GM12801 (cell line): ENCODE data around the gene TNS1.

Source experiments
- CTCF ChIP-seq: IDR thresholded peaks from one replicate; pipeline ENCODE4 v1.5.1; 2011; ENCODE audit warnings: control low read depth; ENCODE audit not compliant: insufficient read length; ENCODE audit errors: extremely low read depth

The TNS1 gene

GRCh38 chr2:217949447-217949846, 53.3 kb downstream of the TNS1 start:
- TF ChIP-seq CTCF: no peak

- TF ChIP-seq CTCF: no peak
Measured at GRCh38 chr2:217948897-217949296, 53.9 kb downstream of the TNS1 start.

GRCh38 chr2:217948351-217948791, 54.4 kb downstream of the TNS1 start:
- no peak for TF ChIP-seq CTCF

- no peak for TF ChIP-seq CTCF
Measured at GRCh38 chr2:217947383-217948350, 55.1 kb downstream of the TNS1 start.

GRCh38 chr2:217946051-217946450, 56.7 kb downstream of the TNS1 start:
- TF ChIP-seq CTCF: no peak

GRCh38 chr2:217945530-217945929, 57.3 kb downstream of the TNS1 start:
- no peak for TF ChIP-seq CTCF

GRCh38 chr2:217944923-217945322, 57.9 kb downstream of the TNS1 start:
- TF ChIP-seq CTCF: no peak
